BLaER1 treated with 17β-estradiol and CSF1 and Interleukin-3, amounts not matched to agents 10 nM and 100 nM (cell line): ENCODE measurements around the gene STAG2.

Source experiments
- H3K27ac ChIP-seq, 11 experiments: shearing (Covaris generic); formaldehyde crosslinking; 2 replicates each; pipeline ENCODE4 v1.8.1; 2022
- H3K27me3 ChIP-seq, 11 experiments: shearing (Covaris generic); formaldehyde crosslinking; 2 replicates each; pipeline ENCODE4 v1.8.1; 2022
- H3K36me3 ChIP-seq, 11 experiments: shearing (Covaris generic); formaldehyde crosslinking; 2 replicates each; pipeline ENCODE4 v1.8.1; 2022
- H3K4me1 ChIP-seq, 10 experiments: shearing (Covaris generic); formaldehyde crosslinking; 2 replicates each; pipeline ENCODE4 v1.8.1; 2022
- H3K4me2 ChIP-seq, 11 experiments: shearing (Covaris generic); formaldehyde crosslinking; 2 replicates each; pipeline ENCODE4 v1.8.1; 2022
- H3K4me3 ChIP-seq, 10 experiments: shearing (Covaris generic); formaldehyde crosslinking; 2 replicates each; pipeline ENCODE4 v1.8.1; 2022
- H3K9ac ChIP-seq, 11 experiments: shearing (Covaris generic); formaldehyde crosslinking; 2 replicates each; pipeline ENCODE4 v1.8.1; 2022
- H3K9me3 ChIP-seq, 11 experiments: shearing (Covaris generic); formaldehyde crosslinking; replicated peaks in 1 of 11; 2 replicates each; pipeline ENCODE4 v1.8.1; 2022
- H4K20me1 ChIP-seq, 11 experiments: shearing (Covaris generic); formaldehyde crosslinking; 2 replicates each; pipeline ENCODE4 v1.8.1; 2022
- Cebpa-rat ChIP-seq, 11 experiments: shearing (Covaris generic); IDR thresholded peaks; 2 replicates each; pipeline ENCODE4 v1.8.1; 2022

Gene STAG2

GRCh38 chrX:124001581-124001980, 40.1 kb downstream of the STAG2 start:
- H3K4me1 ChIP-seq = peaks cover 0 to 7% (median 0%) of the 10 kb centered on the region in 10 experiments; a peak in 1 of 20 replicates
- H4K20me1 ChIP-seq = peaks cover 79 to 100% (median 99%) of the 10 kb centered on the region in 11 experiments
- no peak for TF ChIP-seq Cebpa-rat (IDR thresholded peaks at IDR 0.05)
- H3K9ac ChIP-seq = no peak overlapping the region
- peaks cover 0 to 16% (median 0%) of the 10 kb centered on the region in 11 experiments; a peak in 6 of 22 replicates for H3K27me3 ChIP-seq
- no peak overlapping the region for H3K27ac ChIP-seq
- H3K4me2 ChIP-seq = no peak overlapping the region
- no peak overlapping the region for H3K4me3 ChIP-seq
- peaks cover 0 to 11% (median 0%) of the 10 kb centered on the region in 11 experiments; a peak in 2 of 22 replicates for H3K9me3 ChIP-seq
- peaks cover 0 to 34% (median 7%) of the 10 kb centered on the region in 11 experiments; a peak in 9 of 22 replicates for H3K36me3 ChIP-seq

DNA sequence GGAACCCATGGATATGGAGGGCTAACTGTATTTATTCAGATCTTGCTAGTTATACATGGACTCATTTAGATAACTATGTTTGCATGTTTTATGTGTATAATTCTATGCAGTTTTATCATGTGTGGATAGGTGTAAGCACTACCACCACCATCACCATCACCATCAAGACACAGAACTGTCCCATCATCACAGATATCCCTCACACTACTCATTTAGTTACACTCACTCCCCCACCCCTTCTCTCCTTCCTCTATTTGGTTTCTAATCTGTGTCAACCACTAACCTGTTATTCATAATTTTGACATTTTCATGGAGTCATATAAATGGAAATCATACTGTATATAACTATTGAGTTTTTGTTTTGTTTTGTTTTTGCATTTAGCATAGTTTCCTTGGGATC, 43.7 kb downstream of the STAG2 start:
- Histone ChIP-seq H3K9ac (no peak overlapping the region), H3K4me1 (peaks cover 0 to 7% (median 0%) of the 10 kb centered on the region in 10 experiments; a peak in 1 of 20 replicates), H3K36me3 (peaks cover 0 to 24% (median 8%) of the 10 kb centered on the region in 11 experiments; a peak in 6 of 22 replicates), H3K27ac (no peak overlapping the region), H3K4me2 (no peak overlapping the region), H3K4me3 (no peak overlapping the region), H3K27me3 (peaks cover 0 to 17% (median 4%) of the 10 kb centered on the region in 11 experiments; a peak in 12 of 22 replicates), H3K9me3 (peaks cover 0 to 3% (median 0%) of the 10 kb centered on the region in 11 experiments; a peak in 2 of 22 replicates), H4K20me1 (peaks cover 60 to 100% (median 96%) of the 10 kb centered on the region in 11 experiments; a peak in 21 of 22 replicates)
- no peak for TF ChIP-seq Cebpa-rat (IDR thresholded peaks at IDR 0.05)

DNA sequence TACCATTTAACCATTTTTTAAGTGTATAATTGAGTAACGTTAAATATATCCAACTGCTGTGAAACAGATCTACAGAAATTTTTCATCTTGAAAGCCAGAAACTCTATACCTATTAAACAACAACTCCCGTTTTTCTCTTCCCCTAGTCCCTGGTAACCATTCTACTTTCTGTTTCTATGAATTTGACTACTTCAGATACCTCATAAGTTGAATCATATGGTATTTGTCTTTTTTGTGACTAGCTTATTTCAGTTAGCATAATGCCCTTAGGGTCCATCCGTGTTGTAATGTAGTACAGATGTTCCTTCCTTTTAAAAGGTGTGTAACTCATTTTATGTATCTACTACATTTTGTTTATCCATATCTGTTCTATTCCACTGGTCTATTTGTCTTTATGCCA, 48.7 kb downstream of the STAG2 start:
- Histone ChIP-seq H3K36me3 (peaks cover 0 to 5% (median 0%) of the 10 kb centered on the region in 11 experiments; a peak in 1 of 22 replicates), H3K9ac (no peak overlapping the region), H3K4me1 (peaks cover 0 to 25% (median 0%) of the 10 kb centered on the region in 10 experiments; a peak in 4 of 20 replicates), H3K4me2 (no peak overlapping the region), H4K20me1 (peaks cover 71 to 100% (median 97%) of the 10 kb centered on the region in 11 experiments), H3K27ac (no peak overlapping the region), H3K4me3 (no peak overlapping the region), H3K27me3 (peaks cover 0 to 34% (median 9%) of the 10 kb centered on the region in 11 experiments; a peak in 16 of 22 replicates), H3K9me3 (peaks cover 0 to 5% (median 0%) of the 10 kb centered on the region in 11 experiments; a peak in 3 of 22 replicates)
- no peak for TF ChIP-seq Cebpa-rat (IDR thresholded peaks at IDR 0.05)

GRCh38 chrX:124010566-124010965, 49.1 kb downstream of the STAG2 start:
- H4K20me1 ChIP-seq = peaks cover 71 to 100% (median 97%) of the 10 kb centered on the region in 11 experiments
- peaks cover 0 to 25% (median 0%) of the 10 kb centered on the region in 10 experiments; a peak in 4 of 20 replicates for H3K4me1 ChIP-seq
- H3K27me3 ChIP-seq = peaks cover 0 to 34% (median 9%) of the 10 kb centered on the region in 11 experiments; a peak in 16 of 22 replicates
- no peak overlapping the region for H3K27ac ChIP-seq
- no peak overlapping the region for H3K9ac ChIP-seq
- H3K4me3 ChIP-seq = no peak overlapping the region
- no peak for TF ChIP-seq Cebpa-rat (IDR thresholded peaks at IDR 0.05)
- H3K36me3 ChIP-seq = peaks cover 0 to 5% (median 0%) of the 10 kb centered on the region in 11 experiments; a peak in 1 of 22 replicates
- H3K4me2 ChIP-seq = no peak overlapping the region
- peaks cover 0 to 5% (median 0%) of the 10 kb centered on the region in 11 experiments; a peak in 3 of 22 replicates for H3K9me3 ChIP-seq

DNA sequence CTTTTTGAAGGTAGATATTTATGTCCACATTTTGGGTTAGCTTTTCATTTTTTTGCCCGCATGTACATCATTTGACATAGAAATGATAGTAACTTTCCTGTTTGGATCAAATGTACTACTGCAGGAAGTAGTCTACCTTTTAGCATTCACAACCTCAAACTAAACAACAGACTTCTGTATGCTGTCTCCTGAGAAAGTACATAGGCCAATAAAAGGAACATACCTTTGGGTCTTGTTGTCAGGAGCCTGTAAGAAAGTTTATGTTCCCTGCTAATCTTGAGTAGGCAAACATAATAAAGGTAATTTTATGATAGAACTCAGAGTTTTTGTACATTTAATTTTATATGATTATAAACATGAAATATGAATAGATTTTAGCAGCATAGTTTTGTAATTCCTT, 54.2 kb downstream of the STAG2 start:
- Histone ChIP-seq H3K9ac (no peak overlapping the region), H3K4me2 (no peak overlapping the region), H3K36me3 (no peaks in the 10 kb centered on the region), H3K27ac (no peak overlapping the region), H3K27me3 (peaks cover 0 to 17% (median 10%) of the 10 kb centered on the region in 11 experiments; a peak in 12 of 22 replicates), H3K9me3 (peaks cover 0 to 1% (median 0%) of the 10 kb centered on the region in 11 experiments; a peak in 1 of 22 replicates), H4K20me1 (peaks cover 80 to 100% (median 100%) of the 10 kb centered on the region in 11 experiments), H3K4me3 (no peak overlapping the region), H3K4me1 (peaks cover 0 to 25% (median 0%) of the 10 kb centered on the region in 10 experiments; a peak in 5 of 20 replicates)
- TF ChIP-seq Cebpa-rat (IDR thresholded peaks at IDR 0.05) = no peak

- Histone ChIP-seq H4K20me1 (peaks cover 83 to 100% (median 100%) of the 10 kb centered on the region in 11 experiments), H3K4me2 (no peak overlapping the region), H3K9me3 (no peaks in the 10 kb centered on the region), H3K27ac (no peak overlapping the region), H3K36me3 (peaks cover 0 to 4% (median 0%) of the 10 kb centered on the region in 11 experiments; a peak in 1 of 22 replicates), H3K4me1 (peaks cover 0 to 15% (median 0%) of the 10 kb centered on the region in 10 experiments; a peak in 5 of 20 replicates), H3K9ac (no peak overlapping the region), H3K27me3 (peaks cover 0 to 15% (median 5%) of the 10 kb centered on the region in 11 experiments; a peak in 9 of 22 replicates), H3K4me3 (no peak overlapping the region)
- no peak for TF ChIP-seq Cebpa-rat (IDR thresholded peaks at IDR 0.05)
Observed at GRCh38 chrX:124016825-124017224, 55.3 kb downstream of the STAG2 start.

- Histone ChIP-seq H3K9ac (no peak overlapping the region), H3K4me3 (no peak overlapping the region), H3K36me3 (peaks cover 0 to 9% (median 0%) of the 10 kb centered on the region in 11 experiments; a peak in 4 of 22 replicates), H3K4me2 (no peak overlapping the region), H3K9me3 (no peaks in the 10 kb centered on the region), H3K27ac (no peak overlapping the region), H3K4me1 (peaks cover 0 to 10% (median 0%) of the 10 kb centered on the region in 10 experiments; a peak in 5 of 20 replicates), H3K27me3 (peaks cover 0 to 25% (median 7%) of the 10 kb centered on the region in 11 experiments; a peak in 12 of 22 replicates), H4K20me1 (peaks cover 87 to 100% (median 98%) of the 10 kb centered on the region in 11 experiments)
- no peak for TF ChIP-seq Cebpa-rat (IDR thresholded peaks at IDR 0.05)
Observed at GRCh38 chrX:124018023-124018422, 56.5 kb downstream of the STAG2 start.

DNA sequence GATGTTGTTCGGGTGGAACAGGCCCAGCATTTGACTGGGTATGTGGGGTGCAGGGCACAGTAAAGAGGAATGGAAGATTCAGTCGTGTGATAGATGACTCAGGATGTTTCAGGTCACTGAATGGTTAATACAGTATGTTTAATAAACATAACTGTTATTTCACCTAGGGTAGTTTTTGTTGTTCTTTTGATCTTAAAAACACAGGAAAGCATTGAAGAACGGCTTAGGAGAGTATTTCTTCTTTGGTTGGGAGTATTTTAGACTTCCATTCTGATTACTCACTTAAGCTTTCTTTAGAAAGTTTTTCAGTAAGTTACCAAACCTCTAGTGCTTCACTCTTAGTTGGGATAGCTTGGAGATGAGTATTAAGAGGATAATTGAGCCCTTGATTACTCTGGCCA, 62.3 kb downstream of the STAG2 start:
- Histone ChIP-seq H3K9me3 (no peaks in the 10 kb centered on the region), H3K9ac (no peak overlapping the region), H3K4me1 (peaks cover 0 to 10% (median 2%) of the 10 kb centered on the region in 10 experiments; a peak in 7 of 20 replicates), H3K36me3 (peaks cover 15 to 61% (median 25%) of the 10 kb centered on the region in 11 experiments; a peak in 16 of 22 replicates), H3K4me3 (no peak overlapping the region), H4K20me1 (peaks cover 36 to 99% (median 67%) of the 10 kb centered on the region in 11 experiments), H3K27me3 (peaks cover 15 to 75% (median 35%) of the 10 kb centered on the region in 11 experiments; a peak in 21 of 22 replicates), H3K27ac (no peak overlapping the region), H3K4me2 (no peak overlapping the region)
- TF ChIP-seq Cebpa-rat (IDR thresholded peaks at IDR 0.05) = no peak

GRCh38 chrX:124026529-124026928, 65.0 kb downstream of the STAG2 start:
- Histone ChIP-seq H3K36me3 (peaks cover 17 to 72% (median 34%) of the 10 kb centered on the region in 11 experiments; a peak in 18 of 22 replicates), H3K4me2 (no peak overlapping the region), H4K20me1 (peaks cover 13 to 95% (median 43%) of the 10 kb centered on the region in 11 experiments; a peak in 20 of 22 replicates), H3K27me3 (peaks cover 15 to 87% (median 42%) of the 10 kb centered on the region in 11 experiments), H3K9ac (no peak overlapping the region), H3K4me1 (peaks cover 0 to 10% (median 2%) of the 10 kb centered on the region in 10 experiments; a peak in 6 of 20 replicates), H3K27ac (no peak overlapping the region), H3K9me3 (no peaks in the 10 kb centered on the region), H3K4me3 (no peak overlapping the region)
- TF ChIP-seq Cebpa-rat (IDR thresholded peaks at IDR 0.05) = no peak
